ENCODE results near the gene PDE4DIP.
"Not testable (repeated sequence)": the region's sequence is repeated elsewhere in the genome, so short reads cannot be mapped to it uniquely, and the experiment has no call there.

DNA sequence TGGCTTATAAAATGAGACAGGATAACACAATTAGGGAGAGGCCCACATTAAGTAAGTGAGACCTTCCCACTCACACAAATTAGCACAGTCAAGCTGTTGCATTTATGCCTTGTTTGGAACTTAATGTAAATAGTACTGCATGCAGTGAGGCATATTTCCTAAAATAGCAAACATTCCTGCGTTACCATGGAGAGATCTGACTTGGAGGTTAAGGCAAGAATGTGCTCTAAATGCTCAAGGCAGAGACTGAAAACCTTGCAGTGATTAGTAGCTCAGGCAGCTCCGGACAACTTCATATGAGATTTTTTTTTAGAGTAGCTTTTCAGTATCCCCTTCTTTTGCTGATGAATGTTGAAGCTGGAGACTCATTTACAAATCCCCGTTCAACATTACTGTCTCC is 98.7 kb downstream of the PDE4DIP start:
- TF ChIP-seq CTCF, EZH2, EZH2phosphoT487 (IDR thresholded peaks at IDR 0.05): not testable (repeated sequence)
